ENCODE measurements around the gene NOX4.

DNA sequence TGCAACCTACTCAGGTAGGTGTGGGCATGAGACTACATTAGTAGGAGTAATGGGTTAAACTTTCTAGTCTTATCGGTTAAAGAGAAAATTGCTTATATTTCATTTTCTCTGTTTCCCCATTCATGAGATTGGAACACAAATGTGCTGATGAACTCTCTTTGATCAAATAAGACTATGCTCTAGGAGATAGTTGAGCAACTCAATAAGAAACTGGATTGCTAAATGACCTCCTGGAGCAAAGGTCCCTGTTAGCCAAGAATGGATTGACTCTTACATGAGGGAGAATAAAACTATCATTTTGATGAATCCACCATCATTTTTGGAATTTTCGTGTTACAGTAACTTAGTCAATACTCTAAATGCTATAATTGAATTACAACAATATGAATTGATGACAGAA lies 11.1 kb upstream of the NOX4 start:
- TF ChIP-seq, protein P1, sequence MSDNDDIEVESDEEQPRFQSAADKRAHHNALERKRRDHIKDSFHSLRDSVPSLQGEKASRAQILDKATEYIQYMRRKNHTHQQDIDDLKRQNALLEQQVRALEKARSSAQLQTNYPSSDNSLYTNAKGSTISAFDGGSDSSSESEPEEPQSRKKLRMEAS (CRISPR knock-in tag; IDR thresholded peaks at IDR 0.05), result no peak
- TF ChIP-seq, protein P2, sequence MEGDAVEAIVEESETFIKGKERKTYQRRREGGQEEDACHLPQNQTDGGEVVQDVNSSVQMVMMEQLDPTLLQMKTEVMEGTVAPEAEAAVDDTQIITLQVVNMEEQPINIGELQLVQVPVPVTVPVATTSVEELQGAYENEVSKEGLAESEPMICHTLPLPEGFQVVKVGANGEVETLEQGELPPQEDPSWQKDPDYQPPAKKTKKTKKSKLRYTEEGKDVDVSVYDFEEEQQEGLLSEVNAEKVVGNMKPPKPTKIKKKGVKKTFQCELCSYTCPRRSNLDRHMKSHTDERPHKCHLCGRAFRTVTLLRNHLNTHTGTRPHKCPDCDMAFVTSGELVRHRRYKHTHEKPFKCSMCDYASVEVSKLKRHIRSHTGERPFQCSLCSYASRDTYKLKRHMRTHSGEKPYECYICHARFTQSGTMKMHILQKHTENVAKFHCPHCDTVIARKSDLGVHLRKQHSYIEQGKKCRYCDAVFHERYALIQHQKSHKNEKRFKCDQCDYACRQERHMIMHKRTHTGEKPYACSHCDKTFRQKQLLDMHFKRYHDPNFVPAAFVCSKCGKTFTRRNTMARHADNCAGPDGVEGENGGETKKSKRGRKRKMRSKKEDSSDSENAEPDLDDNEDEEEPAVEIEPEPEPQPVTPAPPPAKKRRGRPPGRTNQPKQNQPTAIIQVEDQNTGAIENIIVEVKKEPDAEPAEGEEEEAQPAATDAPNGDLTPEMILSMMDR (IDR thresholded peaks at IDR 0.05), result no peak
- TF ChIP-seq NR3C1 (CRISPR knock-in tag; conservative IDR thresholded peaks at IDR 0.05; ENCODE audit: low read depth) (no peak), RELA (CRISPR knock-in tag; IDR thresholded peaks at IDR 0.05; ENCODE audit: borderline replicate concordance) (no peak), JUN (CRISPR knock-in tag; IDR thresholded peaks at IDR 0.05) (no peak), OVOL2 (CRISPR knock-in tag; IDR thresholded peaks at IDR 0.05; ENCODE audit: borderline replicate concordance) (no peak)
- TF ChIP-seq, protein P3, sequence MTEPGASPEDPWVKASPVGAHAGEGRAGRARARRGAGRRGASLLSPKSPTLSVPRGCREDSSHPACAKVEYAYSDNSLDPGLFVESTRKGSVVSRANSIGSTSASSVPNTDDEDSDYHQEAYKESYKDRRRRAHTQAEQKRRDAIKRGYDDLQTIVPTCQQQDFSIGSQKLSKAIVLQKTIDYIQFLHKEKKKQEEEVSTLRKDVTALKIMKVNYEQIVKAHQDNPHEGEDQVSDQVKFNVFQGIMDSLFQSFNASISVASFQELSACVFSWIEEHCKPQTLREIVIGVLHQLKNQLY (CRISPR knock-in tag; IDR thresholded peaks at IDR 0.05), result no peak
- TF ChIP-seq, protein P4, sequence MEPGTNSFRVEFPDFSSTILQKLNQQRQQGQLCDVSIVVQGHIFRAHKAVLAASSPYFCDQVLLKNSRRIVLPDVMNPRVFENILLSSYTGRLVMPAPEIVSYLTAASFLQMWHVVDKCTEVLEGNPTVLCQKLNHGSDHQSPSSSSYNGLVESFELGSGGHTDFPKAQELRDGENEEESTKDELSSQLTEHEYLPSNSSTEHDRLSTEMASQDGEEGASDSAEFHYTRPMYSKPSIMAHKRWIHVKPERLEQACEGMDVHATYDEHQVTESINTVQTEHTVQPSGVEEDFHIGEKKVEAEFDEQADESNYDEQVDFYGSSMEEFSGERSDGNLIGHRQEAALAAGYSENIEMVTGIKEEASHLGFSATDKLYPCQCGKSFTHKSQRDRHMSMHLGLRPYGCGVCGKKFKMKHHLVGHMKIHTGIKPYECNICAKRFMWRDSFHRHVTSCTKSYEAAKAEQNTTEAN (CRISPR knock-in tag; IDR thresholded peaks at IDR 0.05), result no peak
